GM19455 (cell line): ENCODE measurements around the gene BBS7.

Experiments used
- ATAC-seq: cut with Tn5 transposase; IDR thresholded peaks from one replicate; pipeline ENCODE4 v1.9.1; 2021; ENCODE audit not compliant: unreplicated experiment

BBS7 gene

DNA sequence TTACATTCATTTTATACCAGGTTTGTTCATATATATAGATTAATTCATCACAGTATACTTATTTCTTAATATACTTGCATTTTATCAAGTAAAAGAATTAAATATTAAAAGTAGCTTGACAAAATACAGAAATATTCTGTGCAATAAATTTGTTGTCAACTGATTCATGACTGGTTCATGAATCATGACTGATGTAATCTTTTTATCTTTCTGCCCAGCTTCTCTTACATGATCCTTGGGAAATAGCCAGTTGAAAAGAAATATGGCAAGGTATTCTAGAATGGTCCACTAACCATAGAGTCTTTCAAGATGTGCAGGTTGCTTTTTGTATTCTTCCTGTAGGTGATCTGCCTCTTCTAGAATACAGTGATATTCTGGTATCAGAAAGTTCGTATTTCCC, 42.4 kb downstream of the BBS7 start:
- ATAC-seq, result no peak

GRCh38 chr4:121824950-121825349, 45.3 kb downstream of the BBS7 start:
- ATAC-seq, result no peak

DNA sequence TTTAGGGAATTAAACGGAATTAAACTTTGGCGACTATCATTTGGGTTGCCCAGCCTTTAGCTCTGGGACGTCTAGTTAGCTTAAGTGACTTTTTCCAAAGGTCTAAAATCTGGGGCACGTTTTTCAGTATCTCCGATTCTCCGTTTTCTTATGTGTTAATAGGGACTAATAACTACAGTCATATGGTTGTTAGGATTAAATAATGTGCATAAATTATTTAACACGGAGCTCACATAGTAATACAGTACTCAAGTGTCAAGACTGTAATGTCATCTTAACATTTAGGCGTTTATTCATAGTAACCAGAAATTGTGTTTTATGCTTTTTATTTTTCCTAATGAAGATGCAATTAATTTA, 46.1 kb downstream of the BBS7 start:
- peak; percentile 1 for ATAC-seq

DNA sequence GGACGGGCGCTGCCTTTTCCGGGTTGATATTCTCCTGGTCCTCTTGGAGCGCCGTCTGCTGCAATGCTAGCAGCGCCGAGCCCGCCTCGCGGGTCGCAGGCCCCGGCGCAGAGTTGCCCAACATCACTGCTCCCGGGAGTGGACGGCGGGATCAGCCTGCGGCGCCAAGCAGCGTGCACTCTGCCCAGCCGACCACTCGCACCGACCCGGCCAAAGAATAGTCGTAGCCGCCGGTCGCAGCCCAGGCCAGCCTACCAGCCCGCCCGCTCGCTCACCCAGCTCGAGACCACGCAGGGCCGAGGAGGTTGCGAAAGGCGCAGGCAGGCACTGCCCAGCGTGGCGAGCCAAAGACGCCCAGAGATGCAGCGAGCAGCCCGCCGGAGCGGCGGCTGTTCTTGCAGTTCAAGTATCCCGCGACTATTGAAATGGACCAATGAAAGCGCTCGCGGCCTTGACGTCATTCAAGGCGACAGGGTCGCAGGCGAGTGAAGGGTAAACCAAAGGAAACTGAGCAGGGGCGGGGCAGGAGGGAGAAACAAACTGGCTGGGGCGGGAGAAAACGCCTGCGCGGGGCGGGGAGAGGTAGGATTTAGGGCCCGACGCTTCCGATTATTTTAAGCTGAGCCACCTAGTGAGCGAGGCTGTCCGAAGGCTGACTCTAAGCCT, 46.6 kb downstream of the BBS7 start, which contains the start of gene CCNA2:
CCNA2 (minus strand) TSS at position 379 of the 666 bp plus-strand sequence; CDS start at position 124, 255 bp downstream.
- ATAC-seq, result peak; percentile 93

DNA sequence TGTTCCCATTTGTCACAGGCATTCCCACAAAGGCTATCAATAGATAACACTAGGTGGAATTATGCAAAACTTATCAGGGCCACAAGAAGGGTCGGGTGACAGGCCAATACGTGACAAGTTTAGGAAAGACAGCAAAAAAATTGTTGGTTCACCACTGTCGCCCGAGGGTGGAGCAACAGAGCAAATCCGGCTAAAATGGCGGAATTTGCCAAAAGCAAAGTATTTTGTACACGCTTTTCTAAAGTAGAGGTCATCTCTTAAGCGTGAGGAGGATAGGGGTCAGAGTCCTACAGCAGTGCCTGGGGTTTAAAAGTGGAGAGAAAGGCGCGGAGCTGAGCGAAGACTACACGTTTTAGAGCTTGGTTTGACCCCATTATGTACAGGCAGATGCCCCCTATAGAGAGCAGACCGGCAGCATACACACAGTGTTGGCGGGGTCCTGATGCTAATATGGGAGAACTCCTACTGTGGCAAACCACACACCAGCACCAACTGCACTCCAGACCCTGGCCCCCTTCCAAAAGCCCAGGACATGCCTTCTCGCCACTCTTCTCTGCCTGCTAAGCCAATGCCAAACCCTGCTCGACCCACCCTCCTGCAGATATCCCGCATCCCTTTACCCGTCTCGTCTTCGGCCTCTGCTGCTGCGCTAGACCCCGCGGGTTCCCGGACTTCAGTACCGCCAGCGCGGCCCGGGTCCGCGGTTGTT, 47.3 kb downstream of the BBS7 start:
- peak; percentile 41 for ATAC-seq

GRCh38 chr4:121822047-121822446, 48.2 kb downstream of the BBS7 start:
- ATAC-seq, result no peak

DNA sequence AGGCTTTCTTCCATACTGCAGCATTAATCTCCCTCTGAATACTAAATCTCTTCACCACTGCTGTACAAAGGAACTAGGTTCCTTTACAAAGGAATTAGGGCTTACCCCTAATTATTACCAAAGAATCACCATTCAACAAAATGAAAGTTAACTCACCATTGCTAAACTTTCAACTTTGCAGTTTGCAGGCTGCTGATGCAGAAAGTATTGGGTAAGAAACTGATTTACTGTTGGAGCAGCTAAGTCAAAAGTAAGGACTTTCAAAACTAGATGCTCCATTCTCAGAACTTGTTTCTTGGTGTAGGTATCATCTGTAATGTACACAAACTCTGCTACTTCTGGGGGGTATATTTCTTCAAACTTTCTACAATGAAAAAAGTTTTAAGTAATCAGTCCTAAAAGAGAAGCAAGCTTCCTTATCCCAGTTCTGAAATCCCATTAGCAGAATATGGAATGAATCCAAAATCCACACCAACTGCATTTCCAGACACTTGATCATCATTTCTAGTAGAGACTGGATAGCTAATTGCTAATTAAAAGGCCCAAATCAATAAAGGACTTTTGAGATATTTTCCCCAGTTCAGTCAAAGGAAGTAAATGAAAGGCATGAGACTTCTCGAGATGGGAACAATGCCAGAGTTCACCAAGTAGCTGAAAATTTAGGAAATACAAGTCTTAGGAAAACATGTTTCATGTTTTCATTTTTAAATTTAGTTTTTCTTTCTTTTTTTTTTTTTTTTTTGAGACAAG, 50.9 kb downstream of the BBS7 start:
- ATAC-seq, result no peak

GRCh38 chr4:121818215-121818614, 52.1 kb downstream of the BBS7 start:
- ATAC-seq, result no peak

- ATAC-seq, result no peak
Observed at GRCh38 chr4:121817701-121818100, 52.6 kb downstream of the BBS7 start.

- no peak for ATAC-seq
Observed at GRCh38 chr4:121817006-121817405, 53.3 kb downstream of the BBS7 start.

DNA sequence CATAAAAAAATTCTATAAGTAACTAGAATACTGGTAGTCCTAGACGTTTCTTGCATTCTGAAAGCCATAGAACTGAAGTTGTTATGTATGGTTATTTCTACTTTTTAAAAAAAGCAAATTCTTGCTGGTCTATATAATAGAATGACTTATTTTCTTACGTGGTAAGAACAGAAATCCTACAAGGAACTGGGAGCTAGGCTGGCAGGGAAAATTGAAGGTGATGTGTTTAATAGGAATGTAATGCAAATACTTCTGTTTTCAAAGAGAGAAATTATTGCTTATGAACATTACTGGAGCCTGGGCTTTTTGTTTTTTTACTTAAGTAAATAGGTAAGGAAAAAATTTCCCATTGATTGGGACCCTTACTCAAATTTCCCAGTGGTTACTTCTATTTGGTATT, 55.5 kb downstream of the BBS7 start:
- ATAC-seq, result no peak

DNA sequence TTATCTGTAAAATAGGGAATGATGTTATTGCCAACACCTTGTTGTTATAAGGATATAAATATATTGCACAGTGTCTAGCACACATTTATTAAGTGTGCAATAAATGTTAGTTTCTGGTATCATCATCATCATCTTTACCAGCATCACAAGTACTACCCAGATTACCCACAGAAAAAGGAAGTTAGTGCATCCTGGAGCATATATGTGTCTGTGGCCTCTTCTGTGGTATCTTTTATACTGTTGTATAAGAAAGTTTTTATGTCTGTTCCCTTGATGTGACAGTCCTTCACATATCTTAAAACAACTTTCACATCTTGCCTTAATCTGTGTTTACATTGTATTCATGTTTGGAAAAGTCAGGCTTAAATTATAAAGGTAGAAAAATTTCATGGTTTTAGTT, 59.2 kb downstream of the BBS7 start:
- ATAC-seq, result no peak

- ATAC-seq, result no peak
Observed at GRCh38 chr4:121806411-121806810, 63.9 kb downstream of the BBS7 start.

DNA sequence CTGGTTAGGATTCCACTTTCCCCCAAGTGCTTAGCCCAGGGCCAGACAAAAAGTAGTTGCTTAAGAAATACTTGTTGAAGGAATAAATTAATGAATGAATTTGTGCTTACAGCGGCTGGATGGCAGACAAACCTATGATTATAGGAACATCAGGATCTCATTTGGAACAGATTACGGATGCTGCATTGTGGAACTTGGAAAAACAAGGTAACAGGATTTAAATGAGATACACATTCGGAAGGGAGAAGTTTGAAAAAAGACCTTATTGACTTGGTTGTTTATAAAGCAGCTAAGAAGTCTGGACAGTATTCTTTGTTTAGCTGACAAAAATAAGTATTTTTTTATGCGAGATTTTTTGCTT, 68.6 kb downstream of the BBS7 start:
- no peak for ATAC-seq

DNA sequence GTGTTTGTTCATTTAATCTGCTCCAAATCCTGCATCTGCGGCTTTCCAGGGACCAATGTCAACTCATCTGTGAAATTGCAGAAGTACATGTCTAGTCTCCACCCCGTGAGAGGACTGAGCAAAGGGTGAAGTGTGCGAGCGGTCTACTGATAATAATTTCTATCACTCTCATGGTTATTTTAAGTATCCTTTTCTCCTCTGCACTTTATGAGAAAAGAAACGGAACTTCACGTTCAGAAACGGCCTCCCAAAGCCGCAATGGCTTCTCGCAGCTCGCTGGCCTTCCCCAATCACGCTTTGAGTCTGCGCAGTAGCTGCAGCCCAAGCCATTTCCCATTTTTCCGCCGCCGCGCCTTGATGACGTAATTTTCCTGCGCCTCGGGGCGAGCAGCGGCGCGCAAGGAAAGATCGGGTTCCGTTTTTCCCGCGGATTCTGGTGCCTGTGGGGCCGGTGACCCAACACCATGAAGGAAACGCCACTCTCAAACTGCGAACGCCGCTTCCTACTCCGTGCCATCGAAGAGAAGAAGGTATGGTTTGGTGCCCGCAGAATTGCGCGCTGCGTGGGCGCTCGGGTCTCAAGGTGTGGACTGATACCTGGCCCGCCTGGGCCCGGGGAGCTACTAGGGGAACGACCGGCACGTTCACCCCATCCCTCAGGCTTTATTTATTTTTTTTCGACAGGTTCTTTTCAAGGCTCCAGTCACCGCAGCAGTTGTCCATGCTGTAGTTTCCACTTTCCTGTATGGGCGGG, 69.1 kb downstream of the BBS7 start, which contains the start of gene EXOSC9:
EXOSC9 (plus strand) TSS at position 363 of the 754 bp plus-strand sequence; CDS start at position 465, 102 bp downstream.
- ATAC-seq, result peak; percentile 84

DNA sequence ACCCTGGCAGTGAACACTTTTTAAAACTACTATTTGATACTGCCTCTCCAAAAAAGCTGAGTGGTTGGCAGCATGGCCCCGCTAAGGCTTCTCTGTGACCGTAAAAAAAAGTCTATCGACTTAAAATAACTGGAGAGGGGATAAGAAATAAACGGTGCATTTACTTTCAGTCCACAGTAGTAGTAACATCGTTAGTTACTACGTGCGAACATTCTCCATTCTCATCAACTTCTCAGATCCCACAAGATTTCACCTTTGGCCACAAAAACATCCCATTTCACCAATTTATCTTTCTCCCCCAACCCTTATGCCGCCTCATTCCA, 69.7 kb downstream of the BBS7 start:
- peak; percentile 38 for ATAC-seq

GRCh38 chr4:121799867-121800501, 70.3 kb downstream of the BBS7 start:
- no peak for ATAC-seq

DNA sequence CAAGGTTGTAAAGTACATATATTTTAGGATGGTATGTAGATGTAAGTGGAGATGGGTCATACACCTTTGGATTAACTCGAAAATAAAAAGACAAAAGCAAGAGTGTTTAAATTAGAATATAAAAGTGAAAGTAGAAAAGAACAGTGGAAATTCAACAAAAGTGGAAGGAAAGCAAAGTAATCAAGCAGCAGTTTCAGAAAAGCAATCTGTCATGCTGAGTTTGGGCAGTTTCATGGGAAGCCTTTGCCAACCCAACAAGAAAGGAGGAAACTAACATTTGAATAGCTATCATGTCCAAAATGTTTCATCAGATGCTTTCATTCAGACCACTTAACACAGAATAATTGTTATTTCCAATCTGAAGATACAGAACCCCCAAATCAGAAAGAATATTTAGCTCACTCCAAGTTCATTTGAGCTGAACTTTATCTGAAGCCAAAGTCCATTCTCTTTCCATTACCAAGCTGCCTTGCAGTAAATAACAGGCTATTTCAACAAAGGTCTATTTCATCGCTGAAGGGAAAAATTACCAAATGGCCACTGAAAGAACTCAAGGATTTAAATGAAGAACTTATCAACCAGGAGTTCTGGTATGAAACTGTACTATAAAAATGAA, 71.0 kb downstream of the BBS7 start:
- no peak for ATAC-seq

GRCh38 chr4:121796283-121796682, 74.0 kb downstream of the BBS7 start:
- no peak for ATAC-seq

DNA sequence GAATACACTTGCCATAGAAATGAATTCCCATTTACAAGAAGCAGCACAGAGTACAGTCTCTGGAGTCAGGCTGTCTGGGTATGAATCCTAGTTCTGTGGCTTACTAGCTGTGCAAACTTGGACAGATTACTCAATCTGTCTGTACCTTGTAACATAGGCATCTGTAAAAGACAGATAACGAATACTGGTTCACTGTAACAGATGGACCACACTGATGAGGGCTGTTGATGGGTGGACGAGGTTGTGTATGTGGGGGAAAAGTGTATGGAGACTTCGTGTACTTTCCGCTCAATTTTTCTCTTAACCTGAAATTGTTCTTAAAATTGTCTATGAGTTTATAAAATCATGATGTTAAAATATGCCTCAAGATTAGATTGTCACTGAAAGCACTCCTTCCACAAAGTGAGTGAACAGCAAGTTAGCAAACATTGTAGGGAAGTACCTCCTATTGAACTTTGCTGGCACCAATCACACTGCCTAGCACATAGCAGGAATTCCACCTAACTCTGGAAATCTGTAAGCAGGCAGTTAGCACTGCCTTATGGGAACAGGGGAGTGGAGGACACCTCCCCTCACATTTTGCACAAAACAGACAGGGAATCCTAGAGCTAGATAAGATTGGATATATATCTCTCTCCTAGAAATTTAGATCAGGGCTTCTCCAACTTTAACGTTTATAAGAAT, 75.6 kb downstream of the BBS7 start:
- ATAC-seq, result no peak
